Uterus (tissue), 2 donors: ENCODE results near the gene SOD2.

ENCODE experiments used
- CTCF ChIP-seq, 4 experiments: fragments of 200-600 bp in 2 of 4; fragments of 450-650 bp in 2 of 4; sonication (generic) in 2 of 4; IDR thresholded peaks; one replicate each; pipeline ENCODE4 v1.5.1; 2016 to 2019; ENCODE audit warnings: antibody characterized with exemption in 4 of 4, mild to moderate bottlenecking in 2 of 4, moderate library complexity in 1 of 4
- POLR2A ChIP-seq, 2 donors: fragments of 450-650 bp; IDR thresholded peaks; one replicate each; pipeline ENCODE4 v1.6.1; 2016; ENCODE audit warnings: antibody characterized with exemption in 2 of 2, mild to moderate bottlenecking in 1 of 2, moderate library complexity in 1 of 2

GRCh38 chr6:159724778-159725177 lies 31.7 kb upstream of the SOD2 start:
- TF ChIP-seq CTCF (IDR thresholded peaks at IDR 0.05) (no peak), POLR2A (IDR thresholded peaks at IDR 0.05) (no peak)
